ENCODE measurements around the gene MAST4. TPM values are rescaled to one million over a fixed set of nuclear protein-coding genes. Genes with fewer than 3 reads are reported as not detected.

MAST4 gene
- total RNA-seq, 1 donor from 2014 or later = 10.5 TPM

DNA sequence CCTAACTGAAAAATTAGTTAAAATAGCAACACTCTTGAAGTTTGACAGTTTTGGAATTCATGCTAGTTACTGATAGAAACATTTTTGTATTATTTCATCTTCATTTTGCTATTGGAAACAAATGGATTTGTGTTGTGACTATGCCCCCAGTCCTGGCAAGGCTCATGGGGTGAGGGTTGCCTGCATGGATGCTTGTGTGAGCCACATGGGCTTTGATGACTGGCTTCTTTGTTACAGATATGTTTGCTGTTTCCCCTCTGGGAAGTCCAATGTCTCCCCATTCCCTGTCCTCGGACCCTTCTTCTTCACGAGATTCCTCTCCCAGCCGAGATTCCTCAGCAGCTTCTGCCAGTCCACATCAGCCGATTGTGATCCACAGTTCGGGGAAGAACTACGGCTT, 556.2 kb downstream of the MAST4 start:
- TF ChIP-seq, protein P1, sequence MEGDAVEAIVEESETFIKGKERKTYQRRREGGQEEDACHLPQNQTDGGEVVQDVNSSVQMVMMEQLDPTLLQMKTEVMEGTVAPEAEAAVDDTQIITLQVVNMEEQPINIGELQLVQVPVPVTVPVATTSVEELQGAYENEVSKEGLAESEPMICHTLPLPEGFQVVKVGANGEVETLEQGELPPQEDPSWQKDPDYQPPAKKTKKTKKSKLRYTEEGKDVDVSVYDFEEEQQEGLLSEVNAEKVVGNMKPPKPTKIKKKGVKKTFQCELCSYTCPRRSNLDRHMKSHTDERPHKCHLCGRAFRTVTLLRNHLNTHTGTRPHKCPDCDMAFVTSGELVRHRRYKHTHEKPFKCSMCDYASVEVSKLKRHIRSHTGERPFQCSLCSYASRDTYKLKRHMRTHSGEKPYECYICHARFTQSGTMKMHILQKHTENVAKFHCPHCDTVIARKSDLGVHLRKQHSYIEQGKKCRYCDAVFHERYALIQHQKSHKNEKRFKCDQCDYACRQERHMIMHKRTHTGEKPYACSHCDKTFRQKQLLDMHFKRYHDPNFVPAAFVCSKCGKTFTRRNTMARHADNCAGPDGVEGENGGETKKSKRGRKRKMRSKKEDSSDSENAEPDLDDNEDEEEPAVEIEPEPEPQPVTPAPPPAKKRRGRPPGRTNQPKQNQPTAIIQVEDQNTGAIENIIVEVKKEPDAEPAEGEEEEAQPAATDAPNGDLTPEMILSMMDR (IDR thresholded peaks at IDR 0.05) = no peak
- H3K9me3 Mint-ChIP-seq (ENCODE audit: unreplicated experiment) = no peaks in the 10 kb centered on the region
- H3K36me3 Mint-ChIP-seq (ENCODE audit: unreplicated experiment) = peaks cover 9% of the 10 kb centered on the region

DNA sequence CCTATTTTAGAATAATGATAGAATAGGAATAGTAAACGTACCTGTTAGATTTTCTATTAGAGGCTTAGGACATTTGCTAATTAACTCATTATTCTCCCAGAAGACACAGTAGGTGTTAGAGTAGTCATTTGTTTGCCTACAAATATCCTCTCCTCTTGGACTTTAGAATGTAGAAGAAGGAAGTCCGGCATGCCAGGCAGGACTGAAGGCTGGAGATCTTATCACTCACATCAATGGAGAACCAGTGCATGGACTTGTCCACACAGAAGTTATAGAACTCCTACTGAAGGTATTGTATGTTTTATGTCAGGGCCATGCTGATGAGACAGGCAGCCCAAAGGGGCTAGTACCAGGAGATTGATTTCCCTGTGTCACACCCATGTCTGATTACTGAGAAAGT, 557.1 kb downstream of the MAST4 start:
- no peak overlapping the region for H3K4me3 Mint-ChIP-seq (ENCODE audit: unreplicated experiment)
- no peaks in the 10 kb centered on the region for H3K9me3 Mint-ChIP-seq (ENCODE audit: unreplicated experiment)
- H3K27ac Mint-ChIP-seq (ENCODE audit: unreplicated experiment) = no peak overlapping the region
- H3K27me3 Mint-ChIP-seq (ENCODE audit: unreplicated experiment) = no peaks in the 10 kb centered on the region
- TF ChIP-seq, protein P1 (IDR thresholded peaks at IDR 0.05) = no peak
- peaks cover 8% of the 10 kb centered on the region for H3K36me3 Mint-ChIP-seq (ENCODE audit: unreplicated experiment)
- DNase-seq (ENCODE audit: extremely low spot score, unreplicated experiment) = no peak
- H3K4me1 Mint-ChIP-seq (ENCODE audit: unreplicated experiment) = no peaks in the 10 kb centered on the region

More for the DNA sequence above, 556.2 kb downstream of the MAST4 start:
- Mint-ChIP-seq H3K27me3 (ENCODE audit: unreplicated experiment) (no peaks in the 10 kb centered on the region), H3K27ac (ENCODE audit: unreplicated experiment) (no peak overlapping the region), H3K4me3 (ENCODE audit: unreplicated experiment) (no peak overlapping the region), H3K4me1 (ENCODE audit: unreplicated experiment) (no peaks in the 10 kb centered on the region)
- DNase-seq (ENCODE audit: extremely low spot score, unreplicated experiment) = no peak

DNA sequence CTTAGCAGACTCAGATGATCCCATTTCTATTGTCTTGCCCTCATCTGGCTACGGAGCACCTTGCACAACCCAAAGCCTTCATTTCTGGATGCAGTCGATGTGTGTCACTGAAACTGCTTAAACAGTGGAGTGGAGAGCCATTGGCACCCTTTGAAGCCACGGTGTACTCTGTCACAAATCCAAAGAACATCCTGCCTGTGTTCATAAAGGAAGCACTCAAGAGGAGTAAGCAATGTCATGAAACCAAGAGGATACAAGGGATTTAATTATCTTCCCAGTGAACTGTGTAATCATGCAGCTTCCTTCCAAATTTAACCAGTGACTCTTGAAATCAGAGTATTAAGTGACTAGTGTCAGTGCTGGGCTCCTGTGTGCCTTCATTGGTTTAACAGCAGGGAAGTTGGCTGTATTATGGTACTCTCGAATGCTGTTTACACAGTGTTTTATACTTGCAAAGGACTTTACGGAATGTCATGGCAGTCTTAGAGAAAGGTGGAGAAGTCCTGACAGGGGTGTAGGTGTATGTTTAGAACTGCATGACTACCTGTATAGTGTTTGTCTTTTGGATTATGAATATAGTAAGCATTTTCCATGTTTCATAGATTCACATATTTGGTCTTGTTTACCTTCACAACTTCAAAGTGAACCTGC, 558.5 kb downstream of the MAST4 start:
- H3K27me3 Mint-ChIP-seq (ENCODE audit: unreplicated experiment) = no peaks in the 10 kb centered on the region
- H3K4me1 Mint-ChIP-seq (ENCODE audit: unreplicated experiment) = no peaks in the 10 kb centered on the region

DNA sequence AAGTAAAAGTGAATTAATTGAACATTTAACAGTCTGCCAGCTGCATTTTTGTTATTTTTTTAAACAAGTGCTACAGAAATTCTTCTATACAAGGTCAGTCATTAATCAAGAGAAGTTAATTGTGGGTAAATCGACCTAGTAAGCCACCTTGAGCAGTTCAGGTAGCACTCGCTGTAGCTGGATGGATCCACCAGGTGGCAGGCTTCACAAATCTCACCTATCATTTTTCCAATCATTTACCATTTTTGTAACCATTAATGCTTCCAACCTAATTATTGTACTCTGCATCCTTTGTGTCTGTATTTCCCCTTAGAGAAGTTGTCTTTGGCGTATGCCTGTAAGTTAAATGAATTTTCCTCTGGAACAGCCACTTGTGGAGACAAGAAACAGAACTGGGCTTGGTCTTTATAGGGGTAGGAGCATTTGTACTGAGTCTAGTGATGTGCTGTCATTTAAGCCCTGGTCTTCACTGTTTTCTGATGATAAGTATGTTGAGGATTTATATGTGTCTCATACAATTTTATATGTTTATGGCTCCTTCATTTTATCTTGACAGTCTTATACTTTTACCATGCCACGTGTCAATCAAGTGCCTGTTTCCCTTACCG, 560.9 kb downstream of the MAST4 start:
- peaks cover 5% of the 10 kb centered on the region for H3K36me3 Mint-ChIP-seq (ENCODE audit: unreplicated experiment)
- H3K4me1 Mint-ChIP-seq (ENCODE audit: unreplicated experiment) = peaks cover 15% of the 10 kb centered on the region
- H3K9me3 Mint-ChIP-seq (ENCODE audit: unreplicated experiment) = no peaks in the 10 kb centered on the region
- H3K27me3 Mint-ChIP-seq (ENCODE audit: unreplicated experiment) = no peaks in the 10 kb centered on the region
- no peak overlapping the region for H3K27ac Mint-ChIP-seq (ENCODE audit: unreplicated experiment)
- no peak for DNase-seq (ENCODE audit: extremely low spot score, unreplicated experiment)
- TF ChIP-seq, protein P1 (IDR thresholded peaks at IDR 0.05) = peak; percentile 87
- H3K4me3 Mint-ChIP-seq (ENCODE audit: unreplicated experiment) = no peak overlapping the region

More for the DNA sequence above, 558.5 kb downstream of the MAST4 start:
- Mint-ChIP-seq H3K36me3 (ENCODE audit: unreplicated experiment) (peaks cover 8% of the 10 kb centered on the region), H3K27ac (ENCODE audit: unreplicated experiment) (no peak overlapping the region), H3K9me3 (ENCODE audit: unreplicated experiment) (no peaks in the 10 kb centered on the region), H3K4me3 (ENCODE audit: unreplicated experiment) (no peak overlapping the region)
- TF ChIP-seq, protein P1 (IDR thresholded peaks at IDR 0.05) = no peak
- no peak for DNase-seq (ENCODE audit: extremely low spot score, unreplicated experiment)

DNA sequence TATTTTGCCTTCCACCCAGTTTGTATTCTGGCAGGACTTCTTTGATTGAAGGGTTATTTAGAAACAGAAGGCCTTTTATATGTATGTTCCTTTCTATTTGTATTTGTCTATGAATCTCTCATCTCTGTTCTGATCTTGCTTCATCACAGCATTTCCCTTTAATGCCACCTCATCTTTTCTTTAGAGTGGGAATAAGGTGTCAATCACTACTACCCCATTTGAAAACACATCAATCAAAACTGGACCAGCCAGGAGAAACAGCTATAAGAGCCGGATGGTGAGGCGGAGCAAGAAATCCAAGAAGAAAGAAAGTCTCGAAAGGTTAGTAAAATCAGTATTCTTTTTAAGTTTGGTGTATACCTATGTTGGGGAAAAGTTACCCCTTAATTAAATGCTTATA, 564.1 kb downstream of the MAST4 start:
- DNase-seq (ENCODE audit: extremely low spot score, unreplicated experiment) = no peak
- TF ChIP-seq, protein P1 (IDR thresholded peaks at IDR 0.05) = no peak
- no peaks in the 10 kb centered on the region for H3K9me3 Mint-ChIP-seq (ENCODE audit: unreplicated experiment)
- H3K36me3 Mint-ChIP-seq (ENCODE audit: unreplicated experiment) = peaks cover 9% of the 10 kb centered on the region
- no peaks in the 10 kb centered on the region for H3K27me3 Mint-ChIP-seq (ENCODE audit: unreplicated experiment)
- no peak overlapping the region for H3K27ac Mint-ChIP-seq (ENCODE audit: unreplicated experiment)
- H3K4me3 Mint-ChIP-seq (ENCODE audit: unreplicated experiment) = no peak overlapping the region
- H3K4me1 Mint-ChIP-seq (ENCODE audit: unreplicated experiment) = peaks cover 15% of the 10 kb centered on the region

Data from osteocyte (in vitro differentiated cells).